Activated CD8-positive, alpha-beta memory T cell treated with anti-CD3 and anti-CD28 coated beads, Interleukin-2, amount 10 ng/mL, durations not matched to agents 7 days and 5 days (primary cell): Measurements from ENCODE around the gene MED13L. TPM values are rescaled to one million over a fixed set of nuclear protein-coding genes. Genes with fewer than 3 reads are reported as not detected.
A peak's percentile ranks its signal among the peaks of the same experiment; 100 is the strongest.

ENCODE experiments used
- ATAC-seq: fragments of 150-1000 bp; cut with Tn5 transposase; one replicate; pipeline ENCODE4 v1.10.0; 2021; ENCODE audit warnings: moderate library complexity
- CTCF ChIA-PET: fragments of 350-600 bp; sonication (Branson Sonifier 250); formaldehyde crosslinking; loops from one replicate; lab custom pipeline; 2021; ENCODE audit warnings: antibody characterized with exemption; lab: Charles Lee
- DNase-seq: peaks from one replicate; pipeline ENCODE4 v3.0.0-alpha.2; 2020
- H3K27ac Mint-ChIP-seq: one replicate; pipeline ENCODE4 v1.8.0; 2021; ENCODE audit warnings: mild to moderate bottlenecking, mixed read lengths
- H3K27me3 Mint-ChIP-seq: one replicate; pipeline ENCODE4 v1.8.0; 2021; ENCODE audit warnings: mixed read lengths
- H3K36me3 Mint-ChIP-seq: one replicate; pipeline ENCODE4 v1.8.0; 2021; ENCODE audit warnings: mild to moderate bottlenecking, mixed read lengths
- H3K4me1 Mint-ChIP-seq: one replicate; pipeline ENCODE4 v1.8.0; 2021; ENCODE audit warnings: mixed read lengths
- H3K4me3 Mint-ChIP-seq: one replicate; pipeline ENCODE4 v1.8.0; 2021; ENCODE audit warnings: mild to moderate bottlenecking, moderate library complexity, mixed read lengths
- H3K9me3 Mint-ChIP-seq: one replicate; pipeline ENCODE4 v1.8.0; 2022; ENCODE audit warnings: low read depth, mixed read lengths
- total RNA-seq, 2 experiments: library from RNA; stranded (reverse); gene quantifications; one replicate each; pipeline ENCODE4 v1.2.3, GENCODE V29; 2021

MED13L gene
- total RNA-seq, 2 experiments from 2014 or later = 65.1 to 74.4 TPM

DNA sequence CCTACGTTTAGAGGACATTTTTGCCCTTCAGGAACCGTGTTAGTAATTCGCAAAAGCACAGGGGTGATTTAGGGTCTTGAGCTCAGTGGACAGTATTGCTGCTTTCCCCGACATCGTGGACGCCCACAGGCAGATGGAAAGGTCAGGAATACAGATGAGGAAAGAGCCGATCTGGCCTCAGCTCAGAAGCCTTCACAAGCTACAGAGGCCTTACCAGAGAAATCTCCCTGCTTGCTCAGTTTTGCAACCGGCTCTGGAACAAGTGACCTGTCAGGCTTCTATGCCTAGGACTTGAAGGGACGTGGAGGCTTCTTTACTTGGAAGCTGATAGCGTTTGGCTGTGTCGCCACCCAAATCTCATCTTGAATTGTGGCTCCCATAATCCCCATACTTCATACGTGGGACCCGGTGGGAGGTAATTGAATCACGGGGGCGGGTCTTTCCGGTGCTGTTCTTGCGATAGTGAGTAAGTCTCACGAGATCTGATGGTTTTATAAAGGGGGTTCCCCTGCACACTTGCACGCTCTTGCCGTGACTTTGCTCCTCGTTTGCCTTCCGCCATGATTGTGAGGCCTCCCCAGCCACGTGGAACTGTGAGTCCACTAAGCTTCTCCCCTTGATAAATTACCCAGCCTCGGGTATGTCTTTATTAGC lies 332.5 kb downstream of the MED13L start:
- DNase-seq (no peak), ATAC-seq (no peak)
- Mint-ChIP-seq H3K4me1 (no peaks in the 10 kb centered on the region), H3K36me3 (no peaks in the 10 kb centered on the region), H3K27ac (no peak overlapping the region), H3K27me3 (no peaks in the 10 kb centered on the region), H3K9me3 (no peaks in the 10 kb centered on the region), H3K4me3 (no peak overlapping the region)
- CTCF ChIA-PET = no interaction called here

- no peaks in the 10 kb centered on the region for H3K27me3 Mint-ChIP-seq
- H3K27ac Mint-ChIP-seq = no peak overlapping the region
- DNase-seq (no peak), ATAC-seq (no peak)
- H3K4me3 Mint-ChIP-seq = no peak overlapping the region
- H3K4me1 Mint-ChIP-seq = no peaks in the 10 kb centered on the region
- no peaks in the 10 kb centered on the region for H3K9me3 Mint-ChIP-seq
- H3K36me3 Mint-ChIP-seq = no peaks in the 10 kb centered on the region
- CTCF ChIA-PET = no interaction called here
These were observed 333.1 kb downstream of the MED13L start for GRCh38 chr12:115944392-115944742.

DNA sequence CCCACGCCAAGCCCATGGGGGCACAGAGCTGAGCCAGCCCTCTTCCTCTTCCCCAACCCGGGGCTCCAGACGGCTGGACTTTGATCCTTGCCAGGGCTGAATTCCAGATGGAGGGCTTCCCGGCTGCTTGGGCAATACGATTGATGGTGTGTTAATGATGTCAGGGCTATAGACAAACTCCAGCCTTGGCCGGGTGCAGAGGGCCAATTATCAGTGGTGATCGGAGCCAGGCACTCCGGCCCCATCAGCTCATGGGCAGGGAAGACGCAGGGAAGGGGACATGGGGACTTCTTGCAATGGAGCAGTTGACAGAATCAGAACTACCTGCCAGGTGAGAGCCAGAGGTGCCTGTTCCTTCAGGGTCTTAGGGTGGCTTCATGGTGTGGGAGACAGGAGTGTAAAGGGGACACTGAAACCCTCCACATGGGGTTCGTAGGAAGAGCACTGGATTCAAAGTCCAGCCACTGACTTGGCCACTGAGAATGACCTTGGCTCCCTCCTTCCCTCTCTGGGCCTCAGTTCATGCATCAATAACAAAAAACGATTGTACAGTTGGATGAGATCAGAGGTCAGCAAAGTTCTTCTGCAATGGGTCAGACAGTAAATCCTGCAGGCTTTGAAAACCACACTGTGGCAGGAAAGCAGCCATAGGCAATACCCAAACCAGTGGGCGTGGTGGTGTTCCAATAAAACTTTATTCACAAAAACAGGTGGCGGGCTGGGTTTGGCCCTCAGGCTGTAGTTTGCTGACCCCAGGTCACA lies 333.7 kb downstream of the MED13L start:
- no peak overlapping the region for H3K27ac Mint-ChIP-seq
- CTCF ChIA-PET = no interaction called here
- no peak overlapping the region for H3K4me3 Mint-ChIP-seq
- peaks cover 5% of the 10 kb centered on the region for H3K27me3 Mint-ChIP-seq
- ATAC-seq (no peak), DNase-seq (no peak)
- H3K4me1 Mint-ChIP-seq = no peaks in the 10 kb centered on the region
- peaks cover 3% of the 10 kb centered on the region for H3K36me3 Mint-ChIP-seq
- H3K9me3 Mint-ChIP-seq = peaks cover 4% of the 10 kb centered on the region

DNA sequence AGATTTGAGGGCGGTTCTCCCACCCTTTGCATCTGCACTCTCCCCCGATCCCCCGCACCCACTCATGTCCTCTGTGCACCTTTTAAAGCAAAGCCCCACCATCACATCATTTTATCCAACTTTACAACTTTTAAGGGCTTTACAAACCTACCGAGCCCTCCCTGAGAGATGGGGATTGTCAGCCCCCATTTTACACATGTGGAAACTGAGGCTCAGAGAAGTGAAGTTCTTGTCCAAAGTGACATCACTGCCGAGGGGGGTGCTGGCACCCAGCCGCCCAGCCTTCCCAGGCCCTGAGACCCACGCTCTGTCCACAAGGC lies 334.2 kb downstream of the MED13L start:
- ATAC-seq (no peak), DNase-seq (no peak)
- Mint-ChIP-seq H3K36me3 (peaks cover 3% of the 10 kb centered on the region), H3K4me3 (no peak overlapping the region), H3K4me1 (no peaks in the 10 kb centered on the region), H3K27me3 (peaks cover 10% of the 10 kb centered on the region), H3K27ac (no peak overlapping the region), H3K9me3 (peaks cover 7% of the 10 kb centered on the region)
- CTCF ChIA-PET = no interaction called here

- ATAC-seq = no peak
- CTCF ChIA-PET = no interaction called here
These were observed 335.1 kb downstream of the MED13L start for GRCh38 chr12:115942346-115942745.

GRCh38 chr12:115941362-115941761 lies 336.1 kb downstream of the MED13L start:
- no peak overlapping the region for H3K4me3 Mint-ChIP-seq
- no peaks in the 10 kb centered on the region for H3K4me1 Mint-ChIP-seq
- CTCF ChIA-PET = no interaction called here
- peaks cover 20% of the 10 kb centered on the region for H3K27me3 Mint-ChIP-seq
- ATAC-seq = no peak
- peaks cover 7% of the 10 kb centered on the region for H3K9me3 Mint-ChIP-seq
- peaks cover 3% of the 10 kb centered on the region for H3K36me3 Mint-ChIP-seq
- H3K27ac Mint-ChIP-seq = no peak overlapping the region
- no peak for DNase-seq

More at GRCh38 chr12:115942346-115942745, 335.1 kb downstream of the MED13L start:
- Mint-ChIP-seq H3K4me1 (no peaks in the 10 kb centered on the region), H3K27ac (no peak overlapping the region), H3K36me3 (peaks cover 3% of the 10 kb centered on the region), H3K27me3 (peaks cover 17% of the 10 kb centered on the region), H3K4me3 (no peak overlapping the region), H3K9me3 (peaks cover 7% of the 10 kb centered on the region)
- DNase-seq = no peak

- Mint-ChIP-seq H3K4me3 (no peak overlapping the region), H3K36me3 (peaks cover 3% of the 10 kb centered on the region), H3K27ac (no peak overlapping the region), H3K9me3 (peaks cover 7% of the 10 kb centered on the region), H3K27me3 (peaks cover 26% of the 10 kb centered on the region), H3K4me1 (no peaks in the 10 kb centered on the region)
- ATAC-seq = no peak
- no peak for DNase-seq
- CTCF ChIA-PET = no interaction called here
These were observed 338.6 kb downstream of the MED13L start for GRCh38 chr12:115938794-115939377.

- Mint-ChIP-seq H3K36me3 (peaks cover 3% of the 10 kb centered on the region), H3K4me1 (no peaks in the 10 kb centered on the region), H3K4me3 (no peak overlapping the region), H3K27ac (no peak overlapping the region), H3K27me3 (peaks cover 26% of the 10 kb centered on the region), H3K9me3 (peaks cover 7% of the 10 kb centered on the region)
- DNase-seq (peak; percentile 12), ATAC-seq (no peak)
- CTCF ChIA-PET = no interaction called here
These were observed 340.2 kb downstream of the MED13L start for GRCh38 chr12:115936997-115937916.

- peaks cover 3% of the 10 kb centered on the region for H3K36me3 Mint-ChIP-seq
- peaks cover 7% of the 10 kb centered on the region for H3K9me3 Mint-ChIP-seq
- no peak overlapping the region for H3K27ac Mint-ChIP-seq
- ATAC-seq = no peak
- no peaks in the 10 kb centered on the region for H3K4me1 Mint-ChIP-seq
- peak; percentile 11 for DNase-seq
- no peak overlapping the region for H3K4me3 Mint-ChIP-seq
- CTCF ChIA-PET = interaction anchor here (1.1 kb wide), 1 partner anchor 12 kb away, joined by 3 read pairs; no protein-coding TSS in a partner anchor
- peaks cover 34% of the 10 kb centered on the region for H3K27me3 Mint-ChIP-seq
These were observed 342.6 kb downstream of the MED13L start for GRCh38 chr12:115934877-115935276.

DNA sequence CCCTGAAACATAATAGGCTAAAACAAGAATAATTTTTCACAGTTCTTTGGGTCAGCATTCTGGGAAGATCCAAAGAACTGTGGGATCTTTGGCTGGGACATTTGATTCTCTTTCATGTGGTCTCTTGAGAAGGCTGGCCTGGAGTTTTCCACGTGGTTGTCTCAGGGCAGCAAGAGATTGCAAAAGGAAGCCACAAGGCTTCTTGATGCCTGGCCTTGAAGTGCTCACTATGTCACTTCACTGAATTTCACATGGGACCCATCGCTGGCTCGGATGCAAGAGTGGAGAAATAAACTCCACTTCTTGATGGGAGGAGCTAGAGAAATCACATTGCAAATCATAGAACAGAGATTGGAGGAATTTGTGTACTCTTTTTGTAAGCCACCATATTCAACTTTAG lies 343.4 kb downstream of the MED13L start:
- ATAC-seq (no peak), DNase-seq (peak; percentile 25)
- Mint-ChIP-seq H3K9me3 (peaks cover 5% of the 10 kb centered on the region), H3K4me1 (no peaks in the 10 kb centered on the region), H3K27ac (no peak overlapping the region), H3K4me3 (no peak overlapping the region), H3K27me3 (peaks cover 33% of the 10 kb centered on the region), H3K36me3 (peaks cover 1% of the 10 kb centered on the region)
- CTCF ChIA-PET = no interaction called here

DNA sequence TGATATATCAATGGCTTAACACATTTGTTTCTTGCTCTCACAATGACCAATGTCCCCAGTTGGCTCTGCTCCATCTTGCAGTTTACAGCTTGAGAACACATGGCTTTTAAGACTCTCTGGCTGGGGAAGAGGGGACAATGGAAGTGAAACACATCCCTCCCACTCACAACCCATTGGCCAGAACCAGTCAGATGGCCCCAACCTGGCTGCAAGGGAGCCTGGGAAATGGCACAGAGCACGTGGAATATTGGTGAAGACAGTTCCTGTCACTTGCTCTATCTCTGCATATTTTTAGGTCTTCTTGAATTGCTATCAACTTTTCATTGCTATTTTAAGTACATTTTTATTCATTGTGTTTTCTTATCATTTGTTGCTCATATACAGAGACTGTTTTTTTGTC lies 345.4 kb downstream of the MED13L start:
- peaks cover 21% of the 10 kb centered on the region for H3K27me3 Mint-ChIP-seq
- no peaks in the 10 kb centered on the region for H3K9me3 Mint-ChIP-seq
- H3K27ac Mint-ChIP-seq = no peak overlapping the region
- H3K4me3 Mint-ChIP-seq = no peak overlapping the region
- no peak for ATAC-seq
- CTCF ChIA-PET = interaction anchor here (1.1 to 1.5 kb wide), 2 partner anchors 13 to 16 kb away, joined by 4 read pairs; no protein-coding TSS in a partner anchor
- no peak for DNase-seq
- H3K4me1 Mint-ChIP-seq = no peaks in the 10 kb centered on the region
- H3K36me3 Mint-ChIP-seq = no peaks in the 10 kb centered on the region

DNA sequence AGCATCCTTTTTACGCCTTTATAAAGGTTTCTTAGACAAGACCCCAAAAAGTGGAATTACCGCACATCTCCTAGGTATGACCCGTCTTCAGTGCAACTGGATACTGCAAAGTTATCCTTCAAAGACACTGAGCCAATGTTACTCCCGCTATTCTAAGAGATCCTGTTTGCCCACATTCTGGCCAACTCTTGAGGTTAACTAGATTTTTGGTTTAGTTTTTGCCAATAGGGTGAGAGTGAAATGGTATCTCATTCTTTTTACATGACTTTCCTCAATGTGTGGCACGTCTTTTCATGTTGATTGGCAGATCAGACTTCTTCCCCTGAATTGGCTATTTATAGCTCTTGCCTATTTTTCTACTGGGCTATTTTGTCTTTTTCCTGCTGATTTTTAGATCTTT lies 347.2 kb downstream of the MED13L start:
- Mint-ChIP-seq H3K36me3 (no peaks in the 10 kb centered on the region), H3K4me3 (no peak overlapping the region), H3K9me3 (no peaks in the 10 kb centered on the region), H3K27me3 (peaks cover 12% of the 10 kb centered on the region), H3K4me1 (no peaks in the 10 kb centered on the region), H3K27ac (no peak overlapping the region)
- DNase-seq (no peak), ATAC-seq (no peak)
- CTCF ChIA-PET = interaction anchor here (0.7 kb wide), 1 partner anchor 13 kb away, joined by 3 read pairs; no protein-coding TSS in a partner anchor

GRCh38 chr12:115926037-115926670 lies 351.3 kb downstream of the MED13L start:
- H3K27me3 Mint-ChIP-seq = peaks cover 24% of the 10 kb centered on the region
- H3K4me1 Mint-ChIP-seq = no peaks in the 10 kb centered on the region
- ATAC-seq = no peak
- no peak overlapping the region for H3K4me3 Mint-ChIP-seq
- peaks cover 1% of the 10 kb centered on the region for H3K36me3 Mint-ChIP-seq
- DNase-seq = no peak
- H3K27ac Mint-ChIP-seq = no peak overlapping the region
- H3K9me3 Mint-ChIP-seq = no peaks in the 10 kb centered on the region
- CTCF ChIA-PET = interaction anchor here (1.2 kb wide), 1 partner anchor 14 kb away, joined by 4 read pairs; no protein-coding TSS in a partner anchor
